Thyroid gland (tissue), 4 donors: ENCODE measurements around the gene LRRC10. TPM values are rescaled to one million over a fixed set of nuclear protein-coding genes. Genes with fewer than 3 reads are reported as not detected.

Experiments
- DNase-seq, 2 donors: peaks; one replicate each; pipeline ENCODE4 v3.0.0-alpha.2; 2019
- H3K27ac ChIP-seq, 3 donors: fragments of 200-600 bp; sonication (generic); 1 replicate in 2 of 3; 2 replicates in 1 of 3; pipeline ENCODE4 v1.5.1; 2016 to 2019; ENCODE audit warnings: mild to moderate bottlenecking in 1 of 3, moderate library complexity in 1 of 3
- H3K27me3 ChIP-seq: fragments of 200-600 bp; sonication (generic); one replicate; pipeline ENCODE4 v1.5.1; 2019
- H3K36me3 ChIP-seq, 2 donors: fragments of 200-600 bp; sonication (generic); one replicate each; pipeline ENCODE4 v1.5.1; 2016 to 2019
- H3K4me1 ChIP-seq, 2 donors: fragments of 200-600 bp; sonication (generic); one replicate each; pipeline ENCODE4 v1.5.1; 2017 to 2019
- H3K4me3 ChIP-seq, 3 donors: fragments of 200-600 bp; sonication (generic); replicated peaks in 1 of 3; 1 replicate in 2 of 3; 2 replicates in 1 of 3; pipeline ENCODE4 v1.5.1; 2016; ENCODE audit warnings: mild to moderate bottlenecking in 1 of 3
- H3K9me3 ChIP-seq: fragments of 200-600 bp; sonication (generic); one replicate; pipeline ENCODE4 v1.5.1; 2017
- CTCF ChIP-seq, 6 experiments: fragments of 200-600 bp in 3 of 6; fragments of 450-650 bp in 3 of 6; sonication (generic) in 3 of 6; IDR thresholded peaks; one replicate each; pipeline ENCODE4 v1.5.1; 2016 to 2019; ENCODE audit warnings: antibody characterized with exemption in 6 of 6, mild to moderate bottlenecking in 2 of 6, inconsistent platforms in 1 of 6, moderate library complexity in 1 of 6
- POLR2A ChIP-seq, 2 donors: fragments of 450-650 bp; IDR thresholded peaks; one replicate each; pipeline ENCODE4 v1.6.1; 2017; ENCODE audit warnings: antibody characterized with exemption in 2 of 2, mild to moderate bottlenecking in 2 of 2, moderate library complexity in 1 of 2
- WGBS, 2 donors: methylation state at CpG; one replicate each; pipeline ENCODE4 v1.1.5; 2017; 5-methylcytosine and 5-hydroxymethylcytosine counted together
- intact Hi-C: fragments of 100-400 bp; cut with DNase I; formaldehyde crosslinking; loops from one replicate; pipeline ENCODE4 v1.15.1; 2023
- total RNA-seq, 4 donors: library from RNA; depleted of rRNA; stranded (reverse); fragments of >200 nt; gene quantifications; one replicate each; pipeline ENCODE4 v1.2.3, GENCODE V29; 2016

The LRRC10 gene
- total RNA-seq, 4 donors from 2014 or later = not detected

GRCh38 chr12:69601962-69602685 lies 8.6 kb downstream of the LRRC10 start:
- Histone ChIP-seq H3K4me3 (no peak overlapping the region), H3K27me3 (no peaks in the 10 kb centered on the region), H3K9me3 (no peaks in the 10 kb centered on the region), H3K4me1 (no peaks in the 10 kb centered on the region), H3K27ac (no peak overlapping the region), H3K36me3 (peaks cover 42 to 50% of the 10 kb centered on the region in 2 donors)
- TF ChIP-seq CTCF (IDR thresholded peaks at IDR 0.05) (no peak), POLR2A (IDR thresholded peaks at IDR 0.05) (no peak)
- WGBS, 2 donors = 81 to 92% methylated on average over 6 of the region's 6 CpGs
- intact Hi-C loops = no loop called here
- no peak for DNase-seq

- no peak for DNase-seq
- H3K9me3 ChIP-seq = no peaks in the 10 kb centered on the region
- intact Hi-C loops = no loop called here
- H3K4me3 ChIP-seq = no peak overlapping the region
- TF ChIP-seq CTCF (IDR thresholded peaks at IDR 0.05) = no peak
- no peak for TF ChIP-seq POLR2A (IDR thresholded peaks at IDR 0.05)
- H3K36me3 ChIP-seq = peaks cover 46 to 53% of the 10 kb centered on the region in 2 donors
- no peaks in the 10 kb centered on the region for H3K27me3 ChIP-seq
- no peaks in the 10 kb centered on the region for H3K4me1 ChIP-seq
- H3K27ac ChIP-seq = no peak overlapping the region
Observed at GRCh38 chr12:69600804-69601203, 9.9 kb downstream of the LRRC10 start.

- Histone ChIP-seq H3K4me1 (no peaks in the 10 kb centered on the region), H3K9me3 (no peaks in the 10 kb centered on the region), H3K4me3 (no peak overlapping the region), H3K27me3 (no peaks in the 10 kb centered on the region), H3K27ac (no peak overlapping the region), H3K36me3 (peaks cover 59 to 72% of the 10 kb centered on the region in 2 donors)
- intact Hi-C loops = no loop called here
- TF ChIP-seq POLR2A (IDR thresholded peaks at IDR 0.05) = no peak
- no peak for TF ChIP-seq CTCF (IDR thresholded peaks at IDR 0.05)
- no peak for DNase-seq
- WGBS, 2 donors = 72 to 83% methylated on average over 4 of the region's 4 CpGs
Observed at GRCh38 chr12:69598174-69598753, 12.4 kb downstream of the LRRC10 start.

- intact Hi-C loops = no loop called here
- 96 to 98% methylated on average over 2 of the region's 2 CpGs for WGBS, 2 donors
- no peak for DNase-seq
- Histone ChIP-seq H3K4me1 (no peaks in the 10 kb centered on the region), H3K36me3 (peaks cover 75 to 82% of the 10 kb centered on the region in 2 donors), H3K27me3 (no peaks in the 10 kb centered on the region), H3K4me3 (no peak overlapping the region), H3K27ac (no peak overlapping the region), H3K9me3 (no peaks in the 10 kb centered on the region)
- no peak for TF ChIP-seq POLR2A (IDR thresholded peaks at IDR 0.05)
- TF ChIP-seq CTCF (IDR thresholded peaks at IDR 0.05) = no peak
Observed at GRCh38 chr12:69595689-69596088, 15.0 kb downstream of the LRRC10 start.

- 92 to 97% methylated on average over 2 of the region's 2 CpGs for WGBS, 2 donors
- no peak for DNase-seq
- Histone ChIP-seq H3K36me3 (peaks cover 65 to 69% of the 10 kb centered on the region in 2 donors), H3K27ac (no peak overlapping the region), H3K4me1 (peaks cover 6 to 7% of the 10 kb centered on the region in 2 donors), H3K9me3 (no peaks in the 10 kb centered on the region), H3K4me3 (no peak overlapping the region), H3K27me3 (no peaks in the 10 kb centered on the region)
- intact Hi-C loops = loop anchor here (10.0 kb wide), 2 partner anchors 146 to 234 kb away; partner anchors contain the start of genes RAB3IP and YEATS4
- TF ChIP-seq CTCF (IDR thresholded peaks at IDR 0.05) = no peak
- TF ChIP-seq POLR2A (IDR thresholded peaks at IDR 0.05) = no peak
Observed at GRCh38 chr12:69589082-69589481, 21.6 kb downstream of the LRRC10 start.
